ENCODE data around the gene DCST1.

Gene DCST1

DNA sequence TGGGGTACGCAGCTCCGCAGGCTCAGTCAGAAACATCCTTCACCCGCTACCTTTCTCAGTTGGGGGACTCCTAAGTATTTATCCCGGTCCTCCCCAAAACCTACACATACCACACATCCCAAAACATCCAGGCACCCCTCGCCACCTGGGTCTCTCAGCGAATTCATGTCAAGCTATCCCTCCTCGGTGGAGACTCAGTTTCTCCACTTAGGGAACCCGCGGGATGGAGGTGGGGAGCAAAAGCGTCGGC lies 32.3 kb upstream of the DCST1 start:
- no peak for DNase-seq

DNA sequence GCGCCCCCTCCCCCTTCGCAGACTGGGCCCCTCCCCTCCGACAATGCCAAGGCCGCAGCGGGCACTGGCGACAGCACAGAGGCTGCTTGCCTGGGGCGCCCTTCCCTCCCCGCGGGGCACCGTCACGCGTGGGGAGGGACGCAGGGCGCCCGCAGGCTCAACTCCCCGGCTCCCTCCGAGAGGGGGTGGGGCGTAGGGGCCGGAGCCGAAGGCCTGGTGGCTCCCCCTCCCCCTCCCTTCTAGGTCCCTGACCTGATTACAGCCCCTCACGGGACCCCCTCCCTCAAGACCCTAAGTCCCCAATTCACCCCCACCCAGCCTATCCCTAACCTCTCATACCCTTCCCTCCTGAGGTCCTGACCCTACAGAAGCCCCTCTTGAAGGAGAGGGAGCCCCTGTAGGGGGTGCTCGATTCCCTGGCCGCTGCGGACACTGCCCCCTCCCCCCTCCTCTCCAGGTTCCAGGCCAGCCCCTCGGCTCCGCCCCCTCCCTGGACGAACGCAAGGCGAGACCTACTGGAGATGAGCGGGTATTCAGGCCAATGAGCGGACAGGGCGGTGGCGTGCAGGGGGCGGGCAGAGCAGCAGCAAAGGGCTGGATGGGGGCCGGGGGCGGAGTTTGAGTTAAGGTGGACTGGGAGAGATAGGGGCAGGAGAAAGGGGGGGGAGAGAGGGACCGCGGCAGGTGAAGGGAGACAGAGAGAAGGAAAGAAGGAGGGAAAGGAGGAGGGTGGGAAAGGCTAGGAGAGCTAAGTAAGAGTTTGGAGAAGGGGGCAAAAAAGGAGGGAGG lies 31.8 kb upstream of the DCST1 start:
- DNase-seq: peak; percentile 99

DNA sequence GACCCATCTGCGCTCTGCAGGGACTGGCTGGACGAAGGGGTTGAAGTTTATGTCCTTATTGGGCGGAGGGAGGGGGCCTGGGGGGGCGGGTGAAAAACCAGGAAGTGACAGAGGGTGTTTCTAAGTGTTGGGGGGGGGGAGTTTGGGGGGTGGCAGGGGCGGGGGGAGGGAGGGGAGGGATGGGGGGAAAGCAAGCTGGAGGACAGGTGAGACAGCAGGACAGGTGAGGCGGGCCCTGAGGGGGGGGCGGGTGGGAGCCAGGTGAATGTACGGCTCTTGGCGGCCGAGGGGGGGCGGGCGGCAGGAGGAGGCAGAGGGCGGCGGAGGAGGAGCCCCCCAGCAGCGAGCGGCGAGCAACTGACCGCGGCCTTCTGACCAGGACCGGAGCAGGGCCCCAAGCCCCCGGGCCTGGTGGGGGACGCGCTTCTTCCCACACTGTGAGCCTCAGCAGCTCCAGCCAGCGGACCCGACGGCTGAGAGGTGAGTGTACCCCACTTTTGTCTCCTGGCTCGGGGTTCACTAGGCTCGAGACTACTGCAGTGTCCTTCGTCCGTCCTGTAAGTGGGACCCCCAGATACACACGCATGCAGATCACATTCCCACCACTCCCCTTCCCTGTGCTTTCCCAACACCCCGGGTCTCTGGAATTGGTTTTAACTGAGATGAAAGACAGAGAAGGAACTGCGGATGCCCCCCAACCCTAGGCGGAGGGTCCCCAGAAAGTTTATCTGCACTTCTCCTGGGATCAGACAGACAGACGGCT lies 31.0 kb upstream of the DCST1 start, which contains the start of gene ZBTB7B:
Gene ZBTB7B (plus strand): TSS at position 339 of the 763 bp plus-strand sequence. CDS start 11,859 bp downstream, outside the sequence.
- DNase-seq: peak; percentile 51

DNA sequence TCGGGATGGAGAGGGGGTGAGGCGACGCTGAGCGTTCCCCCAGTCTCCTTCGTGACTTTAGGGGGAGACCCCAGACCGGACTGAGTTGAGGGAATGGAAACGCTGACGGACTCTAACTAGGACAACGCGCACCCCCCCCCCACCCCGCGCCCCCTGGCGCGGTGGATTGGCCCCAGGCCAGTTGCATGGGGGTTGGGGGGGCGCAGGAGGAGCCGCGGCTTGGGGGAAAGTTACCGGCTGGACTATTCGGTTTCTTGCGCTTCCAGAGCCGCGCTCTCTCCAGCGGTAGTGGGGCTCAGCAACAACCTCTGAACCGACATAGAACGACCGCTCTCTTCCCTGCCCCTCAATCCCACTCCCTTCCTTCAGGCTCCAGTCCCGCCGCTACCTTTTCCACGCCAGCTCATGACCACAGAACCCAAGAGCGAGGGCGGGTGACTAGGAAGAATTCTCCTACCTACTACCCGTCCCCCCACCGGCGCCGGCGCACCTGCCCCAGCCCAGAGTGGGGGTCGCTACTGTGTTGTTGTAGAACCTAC lies 30.3 kb upstream of the DCST1 start:
- peak; percentile 34 for DNase-seq

DNA sequence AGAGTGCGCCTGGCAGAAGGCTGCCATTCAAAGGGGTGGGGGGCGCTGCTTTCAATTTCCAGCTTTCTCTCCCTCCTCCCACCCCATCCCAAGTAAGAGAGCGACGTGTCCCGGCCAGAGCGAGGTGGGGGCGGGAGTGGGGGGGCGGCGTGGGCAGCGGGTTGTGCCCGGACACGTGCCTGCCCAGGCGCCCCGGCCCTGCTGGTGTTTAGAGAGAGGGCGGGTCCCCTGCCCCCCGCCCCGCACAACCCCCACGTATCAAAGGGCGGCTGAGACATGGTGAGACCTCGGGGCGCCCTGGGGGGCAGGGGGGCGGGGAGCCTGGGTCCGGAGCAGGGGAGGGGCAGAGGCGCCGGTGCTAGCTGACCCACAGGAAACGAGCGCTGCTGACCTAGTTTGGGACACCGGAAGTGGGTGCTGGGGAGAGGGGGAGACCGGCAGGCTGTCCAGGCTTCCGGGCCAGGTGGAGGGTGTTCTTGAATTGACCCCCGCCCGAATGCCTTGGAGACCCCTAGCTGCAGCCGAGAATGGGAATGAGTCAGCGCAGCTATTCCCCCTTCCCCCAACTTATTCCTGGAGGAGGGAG lies 29.8 kb upstream of the DCST1 start:
- peak; percentile 77 for DNase-seq

DNA sequence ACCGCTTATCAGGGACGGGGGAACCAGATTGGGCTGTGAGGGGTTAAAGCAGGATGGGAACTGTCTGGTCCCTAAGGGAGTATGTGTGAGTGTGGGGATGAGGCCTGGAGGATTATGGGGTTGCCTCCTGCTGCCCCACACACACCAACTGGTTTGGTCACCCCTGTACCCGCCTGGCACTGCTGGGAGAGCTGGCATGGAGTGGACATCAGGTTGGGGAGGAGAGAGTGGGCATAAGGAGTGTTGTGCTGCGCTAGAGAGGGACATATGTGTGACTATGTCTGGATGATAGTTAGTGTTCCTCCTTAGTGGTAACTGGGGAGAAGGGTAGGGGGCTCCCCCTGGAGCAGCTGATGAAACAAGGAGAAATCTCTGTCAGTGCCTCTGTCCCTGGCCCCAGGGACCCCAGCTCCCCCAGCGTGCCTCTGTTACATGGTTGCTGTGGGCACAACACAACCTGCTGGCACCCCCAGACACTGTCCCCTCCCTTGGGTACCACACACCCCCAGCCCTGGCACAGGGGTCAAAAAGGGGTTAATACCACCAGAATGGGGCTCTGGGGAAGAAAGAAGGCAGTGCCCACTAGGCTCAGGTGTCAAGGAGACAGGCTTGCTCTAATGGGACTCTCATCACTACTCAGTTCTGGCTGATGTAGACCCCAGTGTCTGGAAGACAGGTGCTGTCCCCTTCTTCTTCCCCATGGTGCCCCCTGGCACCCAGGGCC lies 29.1 kb upstream of the DCST1 start:
- no peak for DNase-seq

DNA sequence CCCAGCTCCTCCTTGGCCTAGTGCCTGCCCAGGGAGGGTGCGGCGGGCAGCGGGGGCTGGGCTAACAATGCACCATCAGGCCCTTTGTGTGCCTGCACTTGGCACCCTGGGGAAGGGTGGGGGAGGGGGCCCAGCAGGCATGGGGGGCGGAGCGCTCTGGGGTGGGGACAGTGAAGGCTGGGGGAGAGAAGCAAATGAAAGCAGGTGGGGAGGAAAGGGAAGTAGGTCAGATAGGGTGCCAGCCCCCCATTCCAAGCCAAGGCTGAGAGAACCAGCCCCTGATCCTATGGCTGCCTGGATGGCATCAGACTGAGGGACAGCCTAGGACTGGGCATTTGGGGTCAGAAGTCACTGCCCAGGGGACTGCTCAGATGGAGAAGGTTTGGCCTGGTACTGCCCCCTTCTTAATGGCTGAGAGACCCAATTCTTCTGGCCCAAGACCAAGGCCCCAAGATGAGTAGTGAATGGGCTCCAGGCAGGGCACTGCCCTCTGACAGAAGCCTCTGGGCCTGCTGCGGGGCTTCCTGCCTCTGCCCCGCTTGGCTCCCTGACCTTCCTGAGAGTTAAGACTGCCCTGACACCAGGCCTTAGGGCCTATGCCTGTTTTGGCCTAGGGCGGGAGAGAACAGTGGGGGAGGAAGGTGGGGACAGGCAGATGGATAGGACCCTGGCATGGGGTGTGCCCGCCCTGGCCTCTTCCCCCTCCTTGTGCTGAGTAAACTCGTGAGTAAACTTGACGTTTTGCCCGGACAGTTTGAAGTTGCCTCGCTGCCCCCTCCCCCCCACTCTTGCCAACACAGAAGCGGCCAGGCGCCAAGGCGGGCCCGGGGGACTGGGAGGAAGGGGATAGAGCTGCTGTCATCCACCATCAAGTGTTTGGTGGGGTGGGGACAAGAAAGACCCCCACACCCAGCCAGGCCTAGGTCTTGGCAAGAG lies 28.3 kb upstream of the DCST1 start:
- peak; percentile 19 for DNase-seq

DNA sequence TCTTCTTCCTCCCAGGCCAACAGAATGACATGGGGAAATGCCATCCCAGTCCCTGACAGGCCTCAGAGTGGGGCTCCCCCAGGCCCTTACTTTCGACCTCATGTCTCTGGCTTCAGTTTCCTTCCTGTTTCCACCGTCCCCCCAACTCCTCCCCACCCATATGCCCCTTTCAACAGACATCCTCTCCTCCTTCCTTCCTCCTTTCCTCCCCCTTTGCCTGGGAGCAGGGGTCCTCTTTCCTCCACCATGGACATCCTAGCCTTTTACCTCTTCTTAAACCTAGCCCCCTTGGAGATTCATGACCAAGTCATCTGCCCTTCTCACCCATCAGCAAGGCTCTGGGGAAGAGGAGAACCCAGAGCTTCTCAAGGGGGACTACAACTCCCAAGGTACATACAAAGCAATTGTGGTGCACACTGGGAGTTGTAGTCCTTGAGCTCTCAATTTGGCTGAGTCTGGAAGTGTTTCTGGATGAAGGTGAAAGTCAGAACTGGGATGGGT lies 27.0 kb upstream of the DCST1 start:
- peak; percentile 31 for DNase-seq

DNA sequence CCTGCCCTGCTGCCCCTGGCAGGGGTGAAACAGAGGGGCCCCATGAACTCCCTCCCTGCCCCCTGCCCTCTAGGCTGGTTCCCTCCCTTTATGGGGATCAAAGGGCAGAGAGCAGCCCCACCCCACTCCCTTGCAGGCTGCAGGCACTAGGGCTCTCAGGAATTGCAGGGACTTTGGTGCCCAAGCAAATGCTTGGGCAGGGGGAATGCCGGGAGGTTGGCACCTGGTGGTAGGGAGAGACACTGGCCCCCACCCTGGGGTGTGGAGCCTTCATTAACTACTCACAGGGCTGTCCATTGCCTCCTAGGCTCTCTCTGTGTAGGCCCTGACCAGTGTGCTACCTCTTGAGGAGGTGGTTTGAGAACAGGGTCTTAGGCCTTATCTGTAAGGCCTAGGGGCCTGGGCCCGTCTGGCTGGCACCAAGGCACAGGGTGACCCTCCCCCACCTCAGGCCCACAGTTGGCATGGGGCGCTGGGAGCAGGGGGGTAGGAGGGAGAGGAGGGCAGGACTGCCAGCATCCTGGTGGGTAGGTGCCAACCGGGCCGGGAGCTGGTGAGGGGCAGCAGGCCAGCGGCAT lies 26.3 kb upstream of the DCST1 start:
- no peak for DNase-seq

DNA sequence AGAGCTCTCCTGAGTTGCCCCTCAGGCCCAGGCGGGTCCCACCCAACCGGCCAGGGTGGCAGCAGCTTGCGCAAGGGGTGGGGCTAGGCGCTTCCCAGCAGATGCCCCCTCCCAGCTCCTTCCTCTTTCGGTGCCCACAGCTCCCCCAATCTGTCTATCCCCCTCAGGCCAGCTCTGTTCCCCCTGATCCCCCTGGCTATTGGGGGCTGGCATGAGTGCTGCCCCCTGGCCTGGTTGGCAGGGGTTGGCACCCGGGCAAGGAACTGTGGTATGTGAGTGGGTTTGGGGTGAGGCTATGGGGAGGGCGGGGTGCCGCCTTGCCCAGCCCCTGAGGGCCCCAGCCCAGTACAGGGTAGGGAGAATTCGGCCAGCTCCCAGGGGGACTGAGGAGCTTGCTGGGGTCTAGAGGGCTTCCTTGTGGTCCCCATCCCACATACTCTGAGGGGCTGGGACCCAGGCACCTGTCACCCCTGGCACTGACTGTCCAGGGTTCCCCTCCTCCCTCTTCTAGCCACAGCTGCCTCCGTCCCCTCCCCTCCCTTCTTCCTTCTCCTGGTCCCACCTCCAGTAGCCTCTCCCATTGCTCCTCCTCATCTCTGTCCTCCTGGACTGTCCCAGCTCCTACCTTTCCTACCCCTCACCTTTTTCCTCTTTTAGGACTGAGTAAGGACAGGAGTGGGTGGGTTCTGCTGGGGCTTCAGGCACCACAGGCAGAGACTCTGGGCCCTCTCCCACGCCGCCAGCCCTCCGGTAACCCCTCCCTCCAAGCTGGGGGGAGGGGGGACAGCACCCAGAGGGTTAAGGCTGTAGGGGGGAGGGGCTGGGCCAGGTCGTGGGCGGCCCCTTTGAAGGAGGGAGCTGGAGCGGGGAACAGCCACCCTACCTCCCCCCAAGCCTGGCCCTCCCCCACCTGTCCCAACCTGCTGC lies 25.3 kb upstream of the DCST1 start:
- DNase-seq: no peak

DNA sequence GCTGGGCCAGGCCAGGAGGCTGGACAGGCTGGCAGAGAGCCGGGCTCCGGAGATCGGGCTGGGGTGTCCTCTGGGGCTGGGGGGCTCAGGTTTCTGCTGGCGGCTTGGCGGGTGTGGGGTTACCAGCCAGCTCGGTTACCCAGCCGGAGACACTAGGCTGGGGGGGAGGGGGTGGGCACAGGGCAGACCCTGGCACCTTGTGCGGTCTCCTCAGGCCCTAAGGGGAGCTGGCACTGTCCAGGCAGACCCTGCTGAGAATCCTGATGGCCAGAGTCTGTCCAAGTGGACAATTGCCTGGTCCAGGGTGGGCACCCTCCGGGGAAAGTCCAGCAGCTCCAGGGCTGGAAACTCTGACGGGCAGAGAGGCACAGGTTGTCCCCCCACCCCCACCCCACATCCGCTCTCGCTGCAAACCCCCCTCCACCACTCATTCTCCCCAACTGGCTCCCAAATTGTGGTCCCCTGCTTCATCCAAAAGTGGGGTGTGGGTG lies 24.4 kb upstream of the DCST1 start:
- DNase-seq: no peak

DNA sequence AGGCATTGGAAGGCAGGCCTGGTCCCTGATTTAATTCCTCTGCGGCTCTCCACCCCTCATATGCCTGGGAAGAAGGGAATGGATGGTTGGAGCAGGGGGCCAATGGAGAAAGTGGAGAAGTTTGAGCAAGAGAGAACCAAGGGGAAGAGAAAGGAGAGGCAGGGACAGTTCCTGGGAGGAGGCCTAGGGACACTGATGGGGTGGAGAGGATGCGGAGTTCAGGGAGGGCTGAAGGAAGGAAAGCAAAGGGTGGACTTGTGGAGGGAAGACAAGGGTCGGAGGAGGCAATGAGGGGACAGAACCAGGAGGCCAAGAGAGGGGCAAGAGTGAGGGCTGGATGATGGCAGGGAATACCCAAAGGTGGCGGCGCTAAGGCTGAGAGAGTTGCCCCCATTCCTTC lies 23.9 kb upstream of the DCST1 start:
- DNase-seq: no peak

DNA sequence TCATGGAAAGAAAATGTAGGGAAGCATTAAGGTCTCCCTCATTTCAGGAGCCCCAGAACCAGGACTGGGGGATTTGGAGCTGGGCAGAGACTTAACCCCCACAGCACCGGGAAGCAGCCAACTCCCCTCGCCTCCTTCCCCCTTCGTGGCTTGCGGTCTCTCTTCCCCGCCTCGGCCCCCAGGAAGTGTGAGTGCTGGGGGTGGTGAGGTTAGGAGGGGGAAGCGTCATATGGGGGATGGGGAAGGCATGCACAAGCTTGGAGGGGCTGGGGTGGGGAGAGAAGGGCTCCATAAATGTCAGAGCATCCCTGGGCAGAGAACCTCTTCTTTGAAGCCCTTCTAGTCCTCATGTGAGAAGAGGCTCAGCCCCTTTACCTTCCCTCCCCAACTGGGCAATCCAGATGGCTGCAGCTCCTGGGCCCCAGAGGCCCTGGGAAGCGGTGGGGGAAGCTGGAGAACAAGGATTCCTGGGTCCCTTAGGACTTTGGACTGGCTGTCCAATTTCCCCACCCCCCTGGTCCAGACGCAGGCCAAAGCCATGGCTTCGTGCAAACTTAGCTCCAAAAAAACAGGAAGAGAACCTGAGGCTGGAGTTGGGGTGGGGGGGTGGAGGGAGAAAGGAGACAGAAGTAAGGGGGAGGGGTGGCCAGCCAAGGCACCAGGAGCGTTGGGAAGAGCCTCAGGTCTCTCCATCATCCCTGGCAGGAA lies 23.3 kb upstream of the DCST1 start:
- DNase-seq: no peak

DNA sequence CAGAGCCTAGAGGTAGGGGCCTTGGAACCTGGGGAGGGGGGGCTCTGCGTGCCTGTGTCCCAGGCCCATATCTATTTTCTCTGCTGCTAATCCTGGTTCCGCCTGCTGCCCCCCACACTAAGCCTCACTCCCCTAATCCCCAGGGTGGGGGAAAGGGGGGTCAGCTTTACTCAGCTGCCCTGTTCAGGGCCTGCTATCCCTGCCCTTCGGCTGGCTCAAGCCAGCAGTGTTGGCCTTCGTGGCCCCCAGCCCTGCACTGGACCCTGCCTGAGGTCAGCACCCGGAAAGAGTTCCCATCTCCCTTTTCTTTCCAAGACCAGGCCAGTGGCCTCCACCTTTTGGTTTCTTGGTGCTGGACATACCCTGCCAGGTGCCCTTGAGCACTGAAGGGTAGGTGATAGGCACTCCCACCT lies 22.6 kb upstream of the DCST1 start:
- DNase-seq: no peak

DNA sequence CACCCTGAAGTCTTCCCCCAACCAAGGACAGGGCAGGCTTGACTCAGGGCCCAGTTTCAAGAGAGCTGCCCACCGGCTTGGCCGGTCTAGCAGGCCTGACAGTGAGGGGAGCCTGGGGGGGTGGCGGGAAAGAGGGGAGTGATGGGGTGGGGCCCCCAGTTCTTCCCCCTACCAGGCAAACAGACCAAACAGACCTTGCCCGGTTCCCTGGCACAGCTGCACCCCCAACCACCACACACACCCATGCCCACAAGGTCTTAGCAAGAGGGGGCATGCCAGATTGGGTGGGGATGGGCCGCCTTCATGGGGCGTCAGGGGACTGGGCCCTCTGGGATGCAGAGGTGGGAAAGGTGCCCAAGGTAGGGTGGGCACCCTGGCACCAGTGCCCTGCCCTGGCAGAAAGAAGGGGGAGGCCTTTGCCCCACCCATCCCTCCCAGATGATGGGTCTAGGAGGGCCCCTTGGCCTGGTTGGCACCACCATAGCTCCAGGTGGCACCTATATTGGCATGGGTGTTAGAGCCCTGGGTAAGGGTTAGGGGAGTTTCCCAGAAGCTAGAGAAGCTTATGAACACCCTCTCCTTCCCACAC lies 22.1 kb upstream of the DCST1 start:
- no peak for DNase-seq

DNA sequence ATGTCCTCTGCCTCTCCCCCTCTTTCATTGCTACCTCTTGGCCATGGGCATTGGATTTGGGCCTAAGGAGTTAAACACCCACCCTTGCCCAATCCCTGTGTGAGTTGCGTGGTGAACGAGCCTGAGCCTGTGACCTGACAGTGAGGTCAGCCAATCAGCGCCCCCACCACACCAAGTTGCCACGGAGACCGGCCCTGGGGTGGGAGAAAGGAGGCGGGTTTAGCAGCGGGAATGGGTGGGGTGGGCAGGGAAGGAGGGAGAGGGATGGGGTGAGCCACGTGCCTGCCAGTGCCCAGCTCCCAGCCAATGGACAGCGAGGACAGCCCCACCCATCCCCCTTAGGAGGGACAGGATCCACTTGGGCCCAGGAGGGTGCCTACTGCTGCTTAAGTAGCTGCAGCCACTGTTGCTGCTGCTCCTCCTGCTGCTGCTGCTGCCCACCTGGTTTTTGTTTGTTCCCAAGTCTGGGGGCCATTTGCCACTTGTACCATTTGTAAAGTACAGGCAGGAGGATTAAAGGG lies 21.5 kb upstream of the DCST1 start:
- no peak for DNase-seq

DNA sequence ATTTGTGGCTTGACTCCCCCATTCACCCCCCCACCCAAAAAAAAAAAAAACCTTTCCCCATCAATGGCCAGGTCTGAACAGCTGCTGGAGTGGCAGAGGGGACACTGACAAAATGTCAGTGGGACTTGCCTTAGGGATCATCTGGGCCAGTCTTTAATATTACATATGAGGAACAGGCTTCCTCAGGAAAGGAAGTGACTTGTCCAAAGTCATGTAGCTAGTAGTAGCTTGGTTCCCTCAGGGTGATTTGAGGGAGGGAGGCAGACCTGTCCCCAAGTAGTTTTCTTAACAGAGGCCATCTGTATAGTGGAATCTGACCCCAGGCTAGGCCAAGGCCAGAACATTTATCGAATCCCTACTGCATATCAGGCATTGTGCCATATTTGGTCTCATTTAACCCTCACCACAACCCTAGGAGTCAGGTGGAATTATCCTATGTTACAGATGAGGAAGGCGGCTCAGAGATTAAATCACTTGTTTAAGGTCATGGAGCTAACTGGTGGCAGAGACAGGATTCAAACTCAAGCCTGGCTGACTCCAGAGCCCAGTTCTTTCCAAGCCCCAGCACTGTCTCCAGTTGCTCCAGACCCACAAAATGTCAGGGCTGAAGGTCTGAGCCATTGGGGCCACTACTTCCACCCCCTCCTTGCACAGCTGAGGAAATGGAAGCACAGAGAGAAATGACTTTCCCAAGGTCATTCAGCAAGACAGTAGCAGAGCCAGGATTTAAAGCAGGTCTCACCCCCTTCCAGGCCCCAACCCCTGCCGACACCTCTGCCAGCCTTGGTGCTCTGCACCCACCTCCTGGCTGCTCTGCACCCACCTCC lies 20.6 kb upstream of the DCST1 start:
- DNase-seq: no peak

DNA sequence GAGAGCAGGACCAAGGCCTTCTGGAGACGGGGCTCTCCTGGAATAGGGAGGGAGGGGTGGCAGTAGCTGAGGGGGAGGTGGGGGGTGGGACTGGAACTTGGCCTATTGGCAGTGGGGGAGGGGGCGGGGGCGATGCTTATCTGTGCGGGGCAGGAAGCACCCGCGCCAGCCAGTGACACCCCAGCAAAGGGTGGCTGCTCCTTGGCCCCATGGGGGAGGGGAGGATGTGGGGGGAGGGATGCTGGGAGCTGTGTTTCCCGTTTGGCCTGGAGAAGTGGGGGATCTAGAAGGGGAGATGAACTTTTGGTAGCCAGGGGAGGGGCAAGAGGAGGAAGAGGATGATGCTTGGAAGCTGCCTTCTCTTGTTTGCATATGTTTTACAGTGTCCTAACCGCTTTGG lies 20.0 kb upstream of the DCST1 start:
- no peak for DNase-seq
